H1 (cell line): Measurements from ENCODE around the gene UBE2D2. TPM values are rescaled to one million over a fixed set of nuclear protein-coding genes. Genes with fewer than 3 reads are reported as not detected.

Experiments
- ASH2L ChIP-seq: fragments of 200-600, 300-600 bp; sonication (generic); IDR thresholded peaks from one replicate; pipeline ENCODE4 v1.7.1; 2017; ENCODE audit warnings: low read length
- BCL11A ChIP-seq, 2 experiments: IDR thresholded peaks; one replicate each; pipeline ENCODE4 v1.6.1; 2011; ENCODE audit warnings: low read depth in 2 of 2, low read length in 2 of 2, mild to moderate bottlenecking in 2 of 2
- CEBPB ChIP-seq: IDR thresholded peaks from 2 replicates; pipeline ENCODE4 v1.6.1; 2012; ENCODE audit warnings: low read depth, low read length
- EZH2 ChIP-seq: fragments of 200-600 bp; sonication (generic); IDR thresholded peaks from 2 replicates; pipeline ENCODE4 v1.7.1; 2012; ENCODE audit warnings: low read depth, mild to moderate bottlenecking, moderate library complexity, low read length, inconsistent platforms; ENCODE audit not compliant: severe bottlenecking
- FOSL1 ChIP-seq: IDR thresholded peaks from 2 replicates; pipeline ENCODE4 v1.6.1; 2011; ENCODE audit warnings: mild to moderate bottlenecking, low read depth, low read length, moderate library complexity; ENCODE audit not compliant: insufficient read depth
- KDM1A ChIP-seq: fragments of 200-600, 300-600 bp; sonication (generic); IDR thresholded peaks from 2 replicates; pipeline ENCODE4 v1.7.1; 2016; ENCODE audit warnings: mild to moderate bottlenecking, low read length, borderline replicate concordance
- KDM4A ChIP-seq: IDR thresholded peaks from one replicate; pipeline ENCODE4 v1.7.1; 2012; ENCODE audit warnings: low read depth, mild to moderate bottlenecking, moderate library complexity, low read length, inconsistent platforms; ENCODE audit not compliant: severe bottlenecking
- POLR2A ChIP-seq, 2 experiments: IDR thresholded peaks; 1 replicate in 1 of 2; 2 replicates in 1 of 2; pipeline ENCODE4 v1.6.1; 2011; ENCODE audit warnings: low read depth in 2 of 2, low read length in 2 of 2, mild to moderate bottlenecking in 2 of 2; ENCODE audit errors: control extremely low read depth in 1 of 2
- POU5F1 ChIP-seq: IDR thresholded peaks from 2 replicates; pipeline ENCODE4 v1.6.1; 2011; ENCODE audit warnings: low read depth, mild to moderate bottlenecking, low read length, moderate library complexity
- SP1 ChIP-seq: IDR thresholded peaks from 2 replicates; pipeline ENCODE4 v1.6.1; 2011; ENCODE audit warnings: low read depth, low read length
- SUZ12 ChIP-seq: fragments of 200-600 bp; sonication (generic); IDR thresholded peaks from 2 replicates; pipeline ENCODE4 v1.6.1; 2012; ENCODE audit warnings: mild to moderate bottlenecking, inconsistent platforms, low read length, moderate library complexity, mixed read lengths
- polyA plus RNA-seq, 7 experiments: library from polyadenylated mRNA; depleted of rRNA in 3 of 7; stranded (reverse) in 5 of 7; unstranded in 2 of 7; fragments of >200 nt in 5 of 7; fragments of 200-250 nt in 2 of 7; gene quantifications; 1 replicate in 5 of 7; 2 replicates in 1 of 7; 4 replicates in 1 of 7; pipeline versions ENCODE4 v1.2.1 to v1.2.3, GENCODE V29; 2011 to 2013; ENCODE audit warnings: missing spikeins in 2 of 7, mixed read lengths in 2 of 7
- total RNA-seq: library from RNA; stranded (reverse); fragmentation: NEBNext Ultra II Directional; extraction: Animal tissue kit (Norgen Biotek cat#: 25700); gene quantifications from 2 replicates; pipeline ENCODE4 v1.2.1, GENCODE V29; 2021
- TF ChIP-seq, protein P1 (sequence below): fragments of 300-600 bp; sonication (generic); IDR thresholded peaks from 2 replicates; pipeline ENCODE4 v1.7.1; 2012; ENCODE audit warnings: low read length, moderate library complexity, mild to moderate bottlenecking, inconsistent platforms; ENCODE audit not compliant: insufficient replicate concordance

UBE2D2 gene
- total and polyA plus RNA-seq, 2 of the 8 experiments (the other 6 are each of a cell fraction or from before 2014, with no cell fraction given), result 66.9 to 203 TPM

- TF ChIP-seq, protein P1, sequence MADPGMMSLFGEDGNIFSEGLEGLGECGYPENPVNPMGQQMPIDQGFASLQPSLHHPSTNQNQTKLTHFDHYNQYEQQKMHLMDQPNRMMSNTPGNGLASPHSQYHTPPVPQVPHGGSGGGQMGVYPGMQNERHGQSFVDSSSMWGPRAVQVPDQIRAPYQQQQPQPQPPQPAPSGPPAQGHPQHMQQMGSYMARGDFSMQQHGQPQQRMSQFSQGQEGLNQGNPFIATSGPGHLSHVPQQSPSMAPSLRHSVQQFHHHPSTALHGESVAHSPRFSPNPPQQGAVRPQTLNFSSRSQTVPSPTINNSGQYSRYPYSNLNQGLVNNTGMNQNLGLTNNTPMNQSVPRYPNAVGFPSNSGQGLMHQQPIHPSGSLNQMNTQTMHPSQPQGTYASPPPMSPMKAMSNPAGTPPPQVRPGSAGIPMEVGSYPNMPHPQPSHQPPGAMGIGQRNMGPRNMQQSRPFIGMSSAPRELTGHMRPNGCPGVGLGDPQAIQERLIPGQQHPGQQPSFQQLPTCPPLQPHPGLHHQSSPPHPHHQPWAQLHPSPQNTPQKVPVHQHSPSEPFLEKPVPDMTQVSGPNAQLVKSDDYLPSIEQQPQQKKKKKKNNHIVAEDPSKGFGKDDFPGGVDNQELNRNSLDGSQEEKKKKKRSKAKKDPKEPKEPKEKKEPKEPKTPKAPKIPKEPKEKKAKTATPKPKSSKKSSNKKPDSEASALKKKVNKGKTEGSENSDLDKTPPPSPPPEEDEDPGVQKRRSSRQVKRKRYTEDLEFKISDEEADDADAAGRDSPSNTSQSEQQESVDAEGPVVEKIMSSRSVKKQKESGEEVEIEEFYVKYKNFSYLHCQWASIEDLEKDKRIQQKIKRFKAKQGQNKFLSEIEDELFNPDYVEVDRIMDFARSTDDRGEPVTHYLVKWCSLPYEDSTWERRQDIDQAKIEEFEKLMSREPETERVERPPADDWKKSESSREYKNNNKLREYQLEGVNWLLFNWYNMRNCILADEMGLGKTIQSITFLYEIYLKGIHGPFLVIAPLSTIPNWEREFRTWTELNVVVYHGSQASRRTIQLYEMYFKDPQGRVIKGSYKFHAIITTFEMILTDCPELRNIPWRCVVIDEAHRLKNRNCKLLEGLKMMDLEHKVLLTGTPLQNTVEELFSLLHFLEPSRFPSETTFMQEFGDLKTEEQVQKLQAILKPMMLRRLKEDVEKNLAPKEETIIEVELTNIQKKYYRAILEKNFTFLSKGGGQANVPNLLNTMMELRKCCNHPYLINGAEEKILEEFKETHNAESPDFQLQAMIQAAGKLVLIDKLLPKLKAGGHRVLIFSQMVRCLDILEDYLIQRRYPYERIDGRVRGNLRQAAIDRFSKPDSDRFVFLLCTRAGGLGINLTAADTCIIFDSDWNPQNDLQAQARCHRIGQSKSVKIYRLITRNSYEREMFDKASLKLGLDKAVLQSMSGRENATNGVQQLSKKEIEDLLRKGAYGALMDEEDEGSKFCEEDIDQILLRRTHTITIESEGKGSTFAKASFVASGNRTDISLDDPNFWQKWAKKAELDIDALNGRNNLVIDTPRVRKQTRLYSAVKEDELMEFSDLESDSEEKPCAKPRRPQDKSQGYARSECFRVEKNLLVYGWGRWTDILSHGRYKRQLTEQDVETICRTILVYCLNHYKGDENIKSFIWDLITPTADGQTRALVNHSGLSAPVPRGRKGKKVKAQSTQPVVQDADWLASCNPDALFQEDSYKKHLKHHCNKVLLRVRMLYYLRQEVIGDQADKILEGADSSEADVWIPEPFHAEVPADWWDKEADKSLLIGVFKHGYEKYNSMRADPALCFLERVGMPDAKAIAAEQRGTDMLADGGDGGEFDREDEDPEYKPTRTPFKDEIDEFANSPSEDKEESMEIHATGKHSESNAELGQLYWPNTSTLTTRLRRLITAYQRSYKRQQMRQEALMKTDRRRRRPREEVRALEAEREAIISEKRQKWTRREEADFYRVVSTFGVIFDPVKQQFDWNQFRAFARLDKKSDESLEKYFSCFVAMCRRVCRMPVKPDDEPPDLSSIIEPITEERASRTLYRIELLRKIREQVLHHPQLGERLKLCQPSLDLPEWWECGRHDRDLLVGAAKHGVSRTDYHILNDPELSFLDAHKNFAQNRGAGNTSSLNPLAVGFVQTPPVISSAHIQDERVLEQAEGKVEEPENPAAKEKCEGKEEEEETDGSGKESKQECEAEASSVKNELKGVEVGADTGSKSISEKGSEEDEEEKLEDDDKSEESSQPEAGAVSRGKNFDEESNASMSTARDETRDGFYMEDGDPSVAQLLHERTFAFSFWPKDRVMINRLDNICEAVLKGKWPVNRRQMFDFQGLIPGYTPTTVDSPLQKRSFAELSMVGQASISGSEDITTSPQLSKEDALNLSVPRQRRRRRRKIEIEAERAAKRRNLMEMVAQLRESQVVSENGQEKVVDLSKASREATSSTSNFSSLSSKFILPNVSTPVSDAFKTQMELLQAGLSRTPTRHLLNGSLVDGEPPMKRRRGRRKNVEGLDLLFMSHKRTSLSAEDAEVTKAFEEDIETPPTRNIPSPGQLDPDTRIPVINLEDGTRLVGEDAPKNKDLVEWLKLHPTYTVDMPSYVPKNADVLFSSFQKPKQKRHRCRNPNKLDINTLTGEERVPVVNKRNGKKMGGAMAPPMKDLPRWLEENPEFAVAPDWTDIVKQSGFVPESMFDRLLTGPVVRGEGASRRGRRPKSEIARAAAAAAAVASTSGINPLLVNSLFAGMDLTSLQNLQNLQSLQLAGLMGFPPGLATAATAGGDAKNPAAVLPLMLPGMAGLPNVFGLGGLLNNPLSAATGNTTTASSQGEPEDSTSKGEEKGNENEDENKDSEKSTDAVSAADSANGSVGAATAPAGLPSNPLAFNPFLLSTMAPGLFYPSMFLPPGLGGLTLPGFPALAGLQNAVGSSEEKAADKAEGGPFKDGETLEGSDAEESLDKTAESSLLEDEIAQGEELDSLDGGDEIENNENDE, result no peak
- TF ChIP-seq EZH2 (no peak), KDM1A (no peak), FOSL1 (no peak), SP1 (no peak), BCL11A (IDR thresholded peaks at IDR 0.05; ENCODE audit: low read depth in 2 of 2, low read length in 2 of 2) (no peak), SUZ12 (no peak), POLR2A (IDR thresholded peaks at IDR 0.05; ENCODE audit: control extremely low read depth in 1 of 2, low read depth in 2 of 2, low read length in 2 of 2) (no peak), ASH2L (no peak), CEBPB (no peak), POU5F1 (no peak), KDM4A (no peak)
Observed at GRCh38 chr5:139562847-139563246, 1.7 kb downstream of the UBE2D2 start (continued).
